ENCODE data around the gene ACOXL.

DNA sequence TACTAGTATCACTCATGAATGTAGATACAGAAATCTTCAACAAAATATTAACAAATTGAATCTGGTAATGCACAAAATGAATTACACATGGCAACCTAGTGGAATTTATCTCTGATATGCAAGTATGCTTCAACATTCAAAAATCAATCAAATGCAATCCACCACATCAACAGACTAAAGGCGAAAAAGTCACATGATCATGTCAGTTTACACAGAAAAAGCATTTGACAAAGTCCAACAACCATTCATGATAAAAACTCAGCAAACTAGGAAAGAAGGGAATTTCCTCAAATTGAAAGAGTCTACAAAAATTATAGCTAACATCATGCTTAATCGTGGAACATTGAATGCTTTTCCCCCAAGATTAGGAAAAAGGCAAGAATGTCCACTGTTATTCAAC, 237.8 kb downstream of the ACOXL start:
- TF ChIP-seq, protein P1, sequence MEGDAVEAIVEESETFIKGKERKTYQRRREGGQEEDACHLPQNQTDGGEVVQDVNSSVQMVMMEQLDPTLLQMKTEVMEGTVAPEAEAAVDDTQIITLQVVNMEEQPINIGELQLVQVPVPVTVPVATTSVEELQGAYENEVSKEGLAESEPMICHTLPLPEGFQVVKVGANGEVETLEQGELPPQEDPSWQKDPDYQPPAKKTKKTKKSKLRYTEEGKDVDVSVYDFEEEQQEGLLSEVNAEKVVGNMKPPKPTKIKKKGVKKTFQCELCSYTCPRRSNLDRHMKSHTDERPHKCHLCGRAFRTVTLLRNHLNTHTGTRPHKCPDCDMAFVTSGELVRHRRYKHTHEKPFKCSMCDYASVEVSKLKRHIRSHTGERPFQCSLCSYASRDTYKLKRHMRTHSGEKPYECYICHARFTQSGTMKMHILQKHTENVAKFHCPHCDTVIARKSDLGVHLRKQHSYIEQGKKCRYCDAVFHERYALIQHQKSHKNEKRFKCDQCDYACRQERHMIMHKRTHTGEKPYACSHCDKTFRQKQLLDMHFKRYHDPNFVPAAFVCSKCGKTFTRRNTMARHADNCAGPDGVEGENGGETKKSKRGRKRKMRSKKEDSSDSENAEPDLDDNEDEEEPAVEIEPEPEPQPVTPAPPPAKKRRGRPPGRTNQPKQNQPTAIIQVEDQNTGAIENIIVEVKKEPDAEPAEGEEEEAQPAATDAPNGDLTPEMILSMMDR (IDR thresholded peaks at IDR 0.05; ENCODE audit: insufficient read depth, low read depth, low read length): no peak
- no peak for TF ChIP-seq EZH2 (IDR thresholded peaks at IDR 0.05; ENCODE audit: insufficient read depth, low read length)

All from astrocyte (in vitro differentiated cells and primary cell).